GM21390 (cell line): ENCODE data around the gene GAMT.
A peak's percentile ranks its signal among the peaks of the same experiment; 100 is the strongest.

ENCODE experiments used
- ATAC-seq: cut with Tn5 transposase; IDR thresholded peaks from one replicate; pipeline ENCODE4 v1.9.1; 2021; ENCODE audit not compliant: unreplicated experiment

Gene GAMT

GRCh38 chr19:1386945-1387683, 14.2 kb downstream of the GAMT start:
- ATAC-seq = no peak

DNA sequence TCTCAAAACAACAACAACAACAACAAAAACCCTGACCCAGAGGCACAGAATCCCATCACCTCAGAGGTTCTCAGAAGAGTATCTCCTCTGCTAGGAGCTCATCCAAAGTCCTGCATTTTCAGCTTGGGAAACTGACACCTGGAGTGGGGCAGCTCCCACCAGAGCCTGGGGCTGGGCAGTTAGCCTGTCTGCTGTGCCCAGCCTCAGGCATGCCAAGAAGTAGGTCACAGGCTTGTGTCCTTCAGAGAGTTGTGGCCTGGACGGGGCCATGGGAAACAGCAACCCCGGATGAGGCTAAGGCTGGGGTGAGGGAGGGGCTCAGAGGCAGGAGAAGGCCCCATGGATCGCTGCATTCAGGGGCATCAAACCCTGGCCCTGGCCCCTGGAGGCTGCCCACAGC, 15.5 kb downstream of the GAMT start:
- no peak for ATAC-seq

DNA sequence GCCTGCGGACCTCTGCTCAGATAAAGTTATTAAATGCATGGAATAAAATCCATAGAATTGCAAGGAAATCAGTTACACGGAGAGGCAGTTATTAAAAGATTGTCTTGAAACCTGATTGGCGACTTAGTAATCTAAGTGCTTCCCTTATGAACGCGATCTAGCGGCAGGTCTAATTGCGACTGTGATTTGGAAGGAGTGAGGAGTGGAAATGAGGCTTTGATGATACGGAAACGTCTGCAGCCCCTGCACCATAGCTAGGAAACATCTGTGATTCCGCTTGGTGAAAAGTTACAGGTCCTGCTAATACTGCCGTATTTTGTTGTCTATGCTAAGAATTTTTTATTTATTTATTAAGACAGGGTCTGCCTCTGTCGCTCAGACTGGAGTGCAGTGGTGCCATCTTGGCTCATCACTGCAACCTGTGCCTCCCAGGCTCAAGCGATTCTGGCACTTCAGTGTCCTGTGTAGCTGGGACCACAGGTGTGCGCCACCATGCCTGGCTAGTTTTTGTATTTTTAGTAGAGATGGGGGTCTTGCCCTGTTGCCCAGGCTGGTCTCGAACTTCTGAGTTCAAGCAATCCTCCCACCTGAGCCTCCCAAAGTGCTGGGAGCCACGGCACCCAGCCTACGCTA, 16.7 kb downstream of the GAMT start:
- ATAC-seq = no peak

DNA sequence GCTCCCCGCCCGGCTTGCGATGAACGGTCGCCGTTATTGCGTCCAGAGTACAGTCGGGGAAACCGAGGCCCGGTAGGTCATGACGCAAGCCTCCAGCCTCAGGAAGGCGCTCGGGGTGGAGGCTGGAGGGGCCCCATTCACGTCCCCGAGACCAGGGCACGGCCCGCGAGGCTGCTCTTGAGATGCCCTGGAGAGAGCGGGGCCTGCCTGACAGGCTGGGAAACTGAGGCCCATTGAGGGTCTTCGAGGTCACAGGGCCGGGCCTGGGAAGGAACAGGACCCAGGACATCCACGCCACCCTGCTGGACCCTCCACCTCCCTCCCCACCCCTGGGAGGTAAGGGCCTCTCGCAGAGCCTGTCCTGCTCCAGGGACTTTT, 17.3 kb downstream of the GAMT start:
- no peak for ATAC-seq

DNA sequence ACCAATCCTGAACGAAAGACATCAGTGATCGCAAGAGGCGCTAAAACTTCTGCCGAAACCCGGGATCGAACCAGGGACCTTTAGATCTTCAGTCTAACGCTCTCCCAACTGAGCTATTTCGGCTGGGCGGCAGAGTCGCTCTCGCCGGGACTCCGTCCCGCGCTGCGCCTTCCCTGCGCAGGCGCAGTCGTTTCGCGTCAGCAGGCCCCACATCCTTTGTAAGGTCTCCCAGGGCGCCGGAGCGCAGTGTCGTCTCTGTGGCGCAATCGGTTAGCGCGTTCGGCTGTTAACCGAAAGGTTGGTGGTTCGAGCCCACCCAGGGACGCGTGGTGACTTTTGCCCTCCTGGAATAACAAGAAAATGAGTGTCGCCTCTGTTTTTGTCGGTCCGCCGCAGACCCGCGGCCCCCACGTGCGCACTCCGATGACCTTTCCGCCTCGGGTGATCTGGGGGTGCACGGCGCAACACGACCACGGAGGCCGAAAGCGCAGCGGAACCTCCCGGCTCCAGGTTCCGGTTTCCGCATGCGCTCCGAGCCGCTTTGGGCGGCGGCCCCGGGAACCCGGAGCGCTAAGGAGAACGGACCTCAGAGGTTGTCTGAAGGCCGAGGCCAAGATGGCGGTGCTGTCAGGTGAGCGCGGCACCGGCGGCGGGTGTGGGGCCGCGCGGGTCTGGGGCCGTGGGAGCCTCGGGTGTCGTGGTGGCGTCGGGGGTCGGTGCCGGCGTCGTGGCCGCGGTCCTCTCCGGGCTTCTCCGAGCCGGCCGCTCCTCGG, 17.8 kb downstream of the GAMT start, which contains the start of gene NDUFS7:
TSS of gene NDUFS7 (plus strand) at position 596 of the 773 bp plus-strand sequence. CDS start at position 616, 20 bp downstream.
- peak; percentile 66 for ATAC-seq

DNA sequence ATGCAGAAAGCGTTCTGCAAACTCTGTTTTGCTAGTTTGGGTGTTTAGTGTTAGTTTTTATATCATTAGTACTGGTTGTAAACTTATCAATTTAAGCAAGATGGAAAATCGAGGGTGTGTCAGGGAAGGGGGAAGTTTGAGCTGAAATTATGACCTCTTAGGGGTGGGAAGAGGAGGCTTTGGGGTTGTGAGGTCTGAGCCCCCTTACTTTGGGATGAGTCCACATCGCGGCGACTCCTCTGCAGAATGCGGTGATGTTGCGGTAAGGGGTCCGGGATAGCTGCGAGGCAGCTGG, 18.4 kb downstream of the GAMT start:
- ATAC-seq = no peak

DNA sequence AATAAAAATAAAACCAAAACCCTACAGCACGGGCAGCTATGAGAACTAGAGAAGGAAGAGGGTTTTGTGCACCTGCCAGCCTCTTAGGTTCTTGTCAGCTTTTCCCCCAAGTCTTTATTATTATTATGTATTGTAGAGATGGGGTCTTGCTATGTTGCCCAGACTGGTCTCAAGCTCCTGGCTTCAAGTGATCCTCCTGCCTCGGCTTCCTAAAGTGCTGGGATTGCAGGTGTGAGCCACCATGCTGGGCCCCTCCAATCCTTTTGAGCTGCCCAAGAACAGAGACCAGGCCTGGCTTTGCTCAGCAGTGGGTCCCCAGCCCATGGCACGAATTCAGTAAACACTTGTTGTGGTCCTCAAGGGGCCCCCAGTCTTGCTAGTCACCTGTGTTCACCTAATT, 19.1 kb downstream of the GAMT start:
- ATAC-seq = no peak

DNA sequence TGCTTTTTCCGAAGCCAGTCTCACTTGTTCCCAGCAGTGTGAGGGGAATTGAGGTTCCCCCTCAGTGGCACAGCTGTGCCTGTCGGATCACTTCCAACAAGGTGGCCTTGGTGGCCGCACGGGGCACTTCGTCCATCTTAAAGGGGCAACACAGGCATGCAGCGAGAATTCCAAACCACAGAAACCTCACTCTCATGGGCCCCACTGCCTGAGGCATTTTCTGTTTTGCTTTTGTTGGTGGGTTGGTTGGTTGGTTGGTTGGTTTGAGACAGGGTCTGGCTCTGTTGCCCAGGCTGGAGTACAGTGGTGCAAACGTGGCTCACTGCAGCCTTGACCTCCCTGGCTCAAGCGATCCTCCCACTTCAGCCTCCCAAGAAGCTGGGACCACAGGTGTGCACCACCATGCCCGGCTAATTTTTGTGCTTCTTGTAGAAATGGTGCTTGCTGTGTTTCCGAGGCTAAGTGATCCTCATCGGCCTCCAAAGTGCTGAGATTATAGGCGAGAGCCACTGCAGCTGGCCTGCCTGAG, 21.3 kb downstream of the GAMT start:
- ATAC-seq = no peak

- ATAC-seq = no peak
These were observed 22.0 kb downstream of the GAMT start for GRCh38 chr19:1379126-1379905.

DNA sequence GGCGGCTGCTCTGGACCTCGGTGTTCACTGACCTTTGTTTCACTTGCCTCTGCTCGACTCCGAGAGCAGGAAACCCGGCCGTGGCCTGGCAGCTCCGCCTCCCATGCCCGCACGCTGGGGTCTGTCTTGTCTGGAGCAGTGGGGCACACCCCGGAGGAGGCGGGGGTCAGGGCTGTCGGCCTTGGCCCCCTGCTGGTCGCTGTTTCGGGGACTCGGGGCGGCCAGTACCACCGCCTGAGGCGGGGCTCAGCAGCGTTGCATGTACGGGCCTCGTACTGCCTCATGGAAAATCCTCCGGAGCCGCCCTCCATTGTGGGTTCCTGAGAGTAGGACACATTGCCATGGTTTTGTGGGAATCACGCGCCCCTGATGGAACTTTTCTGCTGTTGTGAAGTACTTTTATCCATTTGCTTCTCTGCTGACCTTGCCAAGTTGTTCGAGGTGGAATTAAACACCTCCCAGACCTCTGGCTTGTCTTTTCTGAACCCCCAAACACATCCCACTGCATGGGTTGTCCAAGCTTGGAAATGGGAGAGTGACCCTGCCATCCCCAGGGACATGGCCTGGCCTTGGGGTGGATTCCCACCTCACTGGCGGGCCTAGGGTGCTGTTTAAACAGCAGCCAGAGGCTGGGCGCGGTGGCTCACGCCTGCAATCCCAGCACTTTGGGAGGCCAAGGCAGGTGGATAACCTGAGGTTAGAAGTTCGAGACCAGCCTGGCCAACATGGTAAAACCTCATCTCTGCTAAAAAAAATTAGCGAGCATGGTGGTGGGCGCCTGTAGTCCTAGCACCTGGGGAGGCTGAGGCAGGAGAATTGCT, 23.2 kb downstream of the GAMT start:
- ATAC-seq = no peak

GRCh38 chr19:1377176-1377964, 24.0 kb downstream of the GAMT start:
- ATAC-seq = no peak

- ATAC-seq = no peak
These were observed 24.9 kb downstream of the GAMT start for GRCh38 chr19:1376415-1376805.

DNA sequence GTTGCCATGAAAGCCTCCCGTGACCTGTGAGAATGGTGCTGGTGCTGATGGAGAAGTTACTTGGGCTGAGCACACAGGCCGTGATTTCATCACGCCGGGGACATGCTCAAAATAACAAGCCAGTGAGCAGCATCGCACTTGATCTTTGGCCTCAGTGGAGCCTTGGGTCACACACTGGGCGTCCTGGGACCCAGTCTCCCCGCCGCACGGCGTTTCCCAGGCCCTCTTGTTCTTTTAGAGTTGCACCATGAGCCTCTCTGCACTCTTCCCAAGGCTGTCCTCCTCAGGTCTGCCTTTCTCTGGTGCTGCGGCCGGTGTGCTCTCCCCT, 27.1 kb downstream of the GAMT start:
- no peak for ATAC-seq

DNA sequence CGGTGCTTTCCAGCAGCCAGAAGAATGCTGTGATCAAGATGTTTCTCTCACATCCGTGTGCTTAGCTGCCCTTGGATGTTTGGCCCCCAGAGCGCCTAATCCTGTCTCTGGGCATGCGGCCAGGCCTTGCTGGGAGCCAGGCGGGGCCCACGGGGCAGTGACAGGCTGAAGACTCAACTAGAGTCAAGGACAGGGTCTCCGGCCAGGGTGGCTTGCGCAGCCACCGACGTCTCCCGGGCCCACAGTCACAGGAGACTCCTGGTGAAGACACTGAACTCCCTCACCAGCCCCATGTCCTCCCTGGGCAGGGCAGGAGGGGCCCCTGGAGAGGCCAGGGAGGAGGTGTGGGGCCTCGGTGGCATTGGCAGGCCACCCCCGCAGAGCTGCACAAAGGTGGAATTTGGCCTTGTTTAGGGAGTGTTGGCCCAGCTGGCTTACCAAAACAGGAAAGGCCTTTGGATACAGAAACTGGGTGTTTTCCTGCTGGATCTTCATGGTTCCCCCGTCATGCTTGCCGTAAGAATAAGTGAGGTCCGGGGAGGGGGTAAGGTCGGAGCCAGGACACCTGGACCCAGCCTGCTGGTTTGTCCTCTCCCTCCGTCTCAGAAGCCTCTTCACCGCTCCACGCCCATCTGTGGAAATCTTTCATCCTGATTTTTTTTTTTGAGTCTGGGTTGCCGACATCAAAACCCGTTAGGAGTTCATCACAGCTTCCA, 27.6 kb downstream of the GAMT start:
- ATAC-seq = no peak

- ATAC-seq = no peak
These were observed 28.3 kb downstream of the GAMT start for GRCh38 chr19:1373042-1373533.

DNA sequence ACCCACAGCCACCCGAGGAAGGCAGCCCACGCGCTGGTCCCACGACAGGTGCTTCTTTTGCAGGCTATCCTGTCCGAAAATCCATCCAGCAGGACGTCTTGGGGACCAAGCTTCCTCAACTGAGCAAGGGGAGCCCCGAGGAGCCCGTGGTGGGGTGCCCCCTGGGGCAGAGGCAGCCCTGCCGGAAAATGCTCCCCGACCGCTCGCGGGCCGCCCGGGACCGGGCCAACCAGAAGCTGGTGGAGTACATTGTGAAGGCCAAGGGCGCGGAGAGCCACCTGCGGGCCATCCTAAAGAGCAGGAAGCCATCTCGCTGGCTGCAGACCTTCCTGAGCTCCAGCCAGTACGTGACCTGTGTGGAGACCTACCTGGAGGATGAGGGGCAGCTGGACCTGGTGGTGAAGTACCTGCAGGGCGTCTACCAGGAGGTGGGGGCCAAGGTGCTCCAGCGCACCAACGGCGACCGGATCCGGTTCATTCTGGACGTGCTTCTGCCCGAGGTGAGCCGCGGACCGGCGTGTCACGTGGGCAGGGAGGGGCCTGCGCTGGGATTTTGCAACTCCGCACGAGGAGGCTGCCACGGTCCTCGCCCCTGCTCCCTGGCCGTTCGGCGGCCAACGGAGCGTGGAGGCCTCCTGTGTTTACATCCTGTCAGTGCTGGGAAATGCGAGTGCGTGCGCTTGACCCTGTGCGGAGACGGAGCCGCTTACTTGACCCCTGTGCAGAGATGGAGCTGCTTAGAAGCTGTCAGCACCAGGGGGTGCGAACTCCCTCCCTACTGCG, 30.6 kb downstream of the GAMT start:
- ATAC-seq = no peak

DNA sequence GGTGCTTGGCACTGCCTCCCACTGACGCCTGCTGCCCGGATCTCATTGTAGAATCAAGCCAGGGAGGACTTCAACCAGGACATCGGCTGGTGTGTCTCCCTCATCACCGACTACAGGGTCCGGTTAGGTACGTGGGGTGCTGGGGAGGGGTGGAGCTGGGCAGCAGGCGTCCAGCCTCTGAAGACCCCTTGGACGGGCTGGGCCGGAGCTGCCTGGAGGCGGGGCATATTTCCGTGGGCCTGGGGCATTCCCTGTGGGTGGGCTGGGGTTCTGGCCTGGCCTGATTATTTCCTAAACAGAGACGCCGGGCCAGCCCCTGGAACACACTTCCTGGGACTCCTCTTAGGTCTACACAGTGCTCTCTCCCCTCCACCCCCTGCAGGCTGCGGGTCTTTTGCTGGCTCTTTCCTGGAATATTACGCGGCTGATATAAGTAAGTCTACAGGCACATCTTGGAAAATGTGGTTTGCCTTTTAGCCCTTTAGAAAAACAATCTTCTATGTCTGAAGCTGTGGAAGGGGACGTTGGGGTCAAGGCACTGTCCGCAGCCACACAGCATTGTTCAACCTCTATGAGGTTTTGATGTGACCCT, 32.0 kb downstream of the GAMT start:
- no peak for ATAC-seq
